NCI-H2196 treated with DMSO at 0.1 percent for 48 hours (cell line): Measurements from ENCODE around the gene MRPL50.
A peak's percentile ranks its signal among the peaks of the same experiment; 100 is the strongest.

Source experiments
- DNase-seq: peaks from one replicate; lab custom pipeline; 2025; ENCODE audit not compliant: unreplicated experiment; lab: John Stamatoyannopoulos, UW

The MRPL50 gene

GRCh38 chr9:101380295-101380694 lies 18.1 kb downstream of the MRPL50 start:
- no peak for DNase-seq

- no peak for DNase-seq
Observed at GRCh38 chr9:101376111-101376848, 22.1 kb downstream of the MRPL50 start.

GRCh38 chr9:101375546-101375945 lies 22.9 kb downstream of the MRPL50 start:
- no peak for DNase-seq

- DNase-seq = peak; percentile 32
Observed at GRCh38 chr9:101372327-101373118, 25.9 kb downstream of the MRPL50 start.

GRCh38 chr9:101371813-101372212 lies 26.6 kb downstream of the MRPL50 start:
- no peak for DNase-seq

GRCh38 chr9:101369884-101370531 lies 28.4 kb downstream of the MRPL50 start:
- DNase-seq = no peak

GRCh38 chr9:101369286-101369685 lies 29.1 kb downstream of the MRPL50 start:
- DNase-seq = no peak

- DNase-seq = no peak
Observed at GRCh38 chr9:101367323-101367722, 31.1 kb downstream of the MRPL50 start.

- no peak for DNase-seq
Observed at GRCh38 chr9:101366038-101366756, 32.2 kb downstream of the MRPL50 start.

- DNase-seq = no peak
Observed at GRCh38 chr9:101365181-101365580, 33.2 kb downstream of the MRPL50 start.

GRCh38 chr9:101362450-101362849 lies 36.0 kb downstream of the MRPL50 start:
- no peak for DNase-seq

- no peak for DNase-seq
Observed at GRCh38 chr9:101360647-101361046, 37.8 kb downstream of the MRPL50 start.

GRCh38 chr9:101359679-101360078 lies 38.7 kb downstream of the MRPL50 start:
- no peak for DNase-seq

GRCh38 chr9:101356619-101357018 lies 41.8 kb downstream of the MRPL50 start:
- DNase-seq = no peak

- DNase-seq = no peak
Observed at GRCh38 chr9:101354765-101355708, 43.4 kb downstream of the MRPL50 start.

- no peak for DNase-seq
Observed at GRCh38 chr9:101354143-101354764, 44.2 kb downstream of the MRPL50 start.

- no peak for DNase-seq
Observed at GRCh38 chr9:101353683-101354082, 44.7 kb downstream of the MRPL50 start.

- no peak for DNase-seq
Observed at GRCh38 chr9:101352892-101353463, 45.4 kb downstream of the MRPL50 start.

- DNase-seq = no peak
Observed at GRCh38 chr9:101350285-101350684, 48.1 kb downstream of the MRPL50 start.
